B cell (primary cell): ENCODE measurements around the gene TBC1D22A. TPM values are rescaled to one million over a fixed set of nuclear protein-coding genes. Genes with fewer than 3 reads are reported as not detected.

Source experiments
- ATAC-seq: fragments of 200-7000 bp; cut with Tn5 transposase; one replicate; pipeline ENCODE4 v1.10.0; 2021; ENCODE audit warnings: low read depth, mild to moderate bottlenecking, moderate number of reproducible peaks, moderate library complexity
- CTCF ChIA-PET: fragments of 350-600 bp; sonication (Branson Sonifier 250); formaldehyde crosslinking; loops from one replicate; lab custom pipeline; 2021; ENCODE audit warnings: antibody characterized with exemption, inconsistent platforms; lab: Charles Lee
- POLR2A ChIA-PET: fragments of 350-600 bp; sonication (Branson Sonifier 250); formaldehyde crosslinking; loops from one replicate; lab custom pipeline; 2021; ENCODE audit warnings: antibody characterized with exemption; lab: Charles Lee
- DNase-seq: peaks from one replicate; pipeline ENCODE4 v3.0.0; 2013
- H2AFZ ChIP-seq: 2 replicates; pipeline ENCODE4 v1.6.1; 2012; ENCODE audit warnings: mild to moderate bottlenecking, low read depth, low read length; ENCODE audit not compliant: insufficient read depth, poor library complexity, severe bottlenecking
- H3K27ac ChIP-seq, 2 donors: 1 replicate in 1 of 2; 2 replicates in 1 of 2; pipeline ENCODE4 v1.5.1; 2012 to 2013; ENCODE audit warnings: low read length in 2 of 2, mild to moderate bottlenecking in 2 of 2, moderate library complexity in 1 of 2
- H3K27me3 ChIP-seq, 4 experiments: fragments of 200-600 bp in 1 of 4; sonication (generic) in 1 of 4; replicated peaks in 1 of 4; 1 replicate in 2 of 4; 2 replicates in 2 of 4; pipeline versions ENCODE4 v1.6.1 to v1.7.0; 2013 to 2016; ENCODE audit warnings: low read length in 3 of 4, mild to moderate bottlenecking in 2 of 4, mixed read lengths in 1 of 4, moderate library complexity in 1 of 4; ENCODE audit not compliant: insufficient read depth in 4 of 4, control insufficient read depth in 3 of 4; ENCODE audit errors: control extremely low read depth in 1 of 4
- H3K36me3 ChIP-seq, 2 experiments: replicated peaks in 1 of 2; 1 replicate in 1 of 2; 2 replicates in 1 of 2; pipeline versions ENCODE4 v1.6.1 to v1.7.1; 2013; ENCODE audit warnings: low read length in 1 of 2; ENCODE audit not compliant: insufficient read depth in 2 of 2, control insufficient read depth in 1 of 2; ENCODE audit errors: control extremely low read depth in 1 of 2, extremely low read depth in 1 of 2
- H3K4me1 ChIP-seq, 2 donors: fragments of 200-600 bp in 1 of 2; sonication (generic) in 1 of 2; 1 replicate in 1 of 2; 2 replicates in 1 of 2; pipeline versions ENCODE4 v1.5.1 to v1.6.1; 2013 to 2017; ENCODE audit warnings: low read length in 2 of 2; ENCODE audit not compliant: control insufficient read depth in 2 of 2, insufficient read depth in 2 of 2
- H3K4me2 ChIP-seq: replicated peaks from 2 replicates; pipeline ENCODE3; 2012; ENCODE audit warnings: mild to moderate bottlenecking, low read depth, low read length; ENCODE audit not compliant: poor library complexity, severe bottlenecking
- H3K4me3 ChIP-seq, 5 experiments: fragments of 200-600 bp in 1 of 5; sonication (generic) in 1 of 5; 1 replicate in 3 of 5; 2 replicates in 2 of 5; pipeline versions ENCODE4 v1.5.1 to v1.7.0; 2011 to 2016; ENCODE audit warnings: low read length in 4 of 5, mild to moderate bottlenecking in 4 of 5, low read depth in 2 of 5, control low read depth in 1 of 5, moderate library complexity in 1 of 5; ENCODE audit not compliant: insufficient read depth in 1 of 5; ENCODE audit errors: control extremely low read depth in 1 of 5, extremely low read depth in 1 of 5
- H3K79me2 ChIP-seq: fragments of 200-600 bp; sonication (generic); one replicate; pipeline ENCODE4 v1.6.0; 2016; ENCODE audit warnings: low read length; ENCODE audit not compliant: control insufficient read depth, insufficient read depth
- H3K9ac ChIP-seq: fragments of 200-600 bp; sonication (generic); 2 replicates; pipeline ENCODE4 v1.6.1; 2017; ENCODE audit warnings: mild to moderate bottlenecking, low read length, moderate library complexity
- H3K9me3 ChIP-seq, 3 donors: one replicate each; pipeline versions ENCODE4 v1.6.1 to v1.7.1; 2013; ENCODE audit warnings: low read length in 2 of 3; ENCODE audit not compliant: control insufficient read depth in 2 of 3, insufficient read depth in 1 of 3; ENCODE audit errors: control extremely low read depth in 1 of 3
- H4K20me1 ChIP-seq: 2 replicates; pipeline ENCODE4 v1.6.0; 2012; ENCODE audit warnings: mild to moderate bottlenecking, low read length; ENCODE audit not compliant: insufficient read depth, control insufficient read depth, poor library complexity, severe bottlenecking
- H3K27ac Mint-ChIP-seq: one replicate; pipeline ENCODE4 v1.8.0; 2021; ENCODE audit warnings: mixed read lengths
- H3K27me3 Mint-ChIP-seq: one replicate; pipeline ENCODE4 v1.8.0; 2021; ENCODE audit warnings: mixed read lengths
- H3K4me1 Mint-ChIP-seq: one replicate; pipeline ENCODE4 v1.8.0; 2021; ENCODE audit warnings: mixed read lengths
- H3K4me3 Mint-ChIP-seq: one replicate; pipeline ENCODE4 v1.8.0; 2021; ENCODE audit warnings: mixed read lengths
- H3K9me3 Mint-ChIP-seq: one replicate; pipeline ENCODE4 v1.8.0; 2022; ENCODE audit warnings: mixed read lengths; ENCODE audit not compliant: insufficient read depth
- CTCF ChIP-seq: fragments of 200-600 bp; IDR thresholded peaks from one replicate; pipeline ENCODE4 v1.8.0; 2022; ENCODE audit warnings: antibody characterized with exemption, mild to moderate bottlenecking
- EZH2 ChIP-seq: IDR thresholded peaks from 2 replicates; pipeline ENCODE4 v1.6.1; 2012; ENCODE audit warnings: borderline replicate concordance, low read depth, mild to moderate bottlenecking, moderate library complexity, low read length; ENCODE audit not compliant: insufficient read depth, poor library complexity, severe bottlenecking
- WGBS: methylation state at CpG from one replicate; pipeline ENCODE4 v1.1.5; 2013; ENCODE audit warnings: missing lambda C conversion rate; ENCODE audit not compliant: insufficient coverage; 5-methylcytosine and 5-hydroxymethylcytosine counted together
- intact Hi-C: fragments of 100-400 bp; cut with micrococcal nuclease; formaldehyde crosslinking; loops from one replicate; pipeline ENCODE4 v1.10.0; 2022
- polyA plus RNA-seq: library from polyadenylated mRNA; depleted of rRNA; stranded (reverse); fragments of >200 nt; gene quantifications from 2 replicates; pipeline ENCODE4 v1.2.3, GENCODE V29; 2012
- total RNA-seq, 2 donors: library from RNA; stranded (reverse); fragments of 120-200 nt in 1 of 2; gene quantifications; 1 replicate in 1 of 2; 2 replicates in 1 of 2; pipeline versions ENCODE4 v1.2.3 to v1.2.4, GENCODE V29; 2013 to 2022

Gene TBC1D22A
- total and polyA plus RNA-seq, 2 donors (not counting 1 experiment from before 2014, with no cell fraction given): 73.8 to 128 TPM

GRCh38 chr22:47073075-47073474, 310.6 kb downstream of the TBC1D22A start:
- H3K4me1 Mint-ChIP-seq: peaks cover 4% of the 10 kb centered on the region
- H3K27me3 Mint-ChIP-seq: no peaks in the 10 kb centered on the region
- intact Hi-C loops: no loop called here
- ChIA-PET CTCF (interaction anchor here (1.3 kb wide), 1 partner anchor 15 kb away, joined by 3 read pairs; no protein-coding TSS in a partner anchor), POLR2A (no interaction called here)
- Histone ChIP-seq H3K4me2 (no peak overlapping the region), H3K27me3 (no peaks in the 10 kb centered on the region), H3K4me3 (no peak overlapping the region), H3K36me3 (peaks cover 0 to 18% of the 10 kb centered on the region in 2 experiments), H3K9me3 (peaks cover 0 to 30% (median 15%) of the 10 kb centered on the region in 3 donors), H3K79me2 (peaks cover 74% of the 10 kb centered on the region), H4K20me1 (peaks cover 81% of the 10 kb centered on the region), H2AFZ (no peak overlapping the region), H3K4me1 (no peaks in the 10 kb centered on the region), H3K27ac (no peak overlapping the region), H3K9ac (no peak overlapping the region)
- ATAC-seq (no peak), DNase-seq (no peak)
- no peak overlapping the region for H3K27ac Mint-ChIP-seq
- no peak overlapping the region for H3K4me3 Mint-ChIP-seq
- peaks cover 17% of the 10 kb centered on the region for H3K9me3 Mint-ChIP-seq
- WGBS: 98% methylated on average over 6 of the region's 7 CpGs
- no peak for TF ChIP-seq EZH2
- no peak for TF ChIP-seq CTCF

- intact Hi-C loops: no loop called here
Measured at GRCh38 chr22:47074105-47074504, 311.7 kb downstream of the TBC1D22A start.

More at GRCh38 chr22:47074105-47074504, 311.7 kb downstream of the TBC1D22A start:
- peaks cover 4% of the 10 kb centered on the region for H3K4me1 Mint-ChIP-seq
- H4K20me1 ChIP-seq: peaks cover 81% of the 10 kb centered on the region
- H3K27me3 Mint-ChIP-seq: no peaks in the 10 kb centered on the region
- H3K4me1 ChIP-seq: no peaks in the 10 kb centered on the region
- H3K4me3 ChIP-seq: no peak overlapping the region
- ChIA-PET CTCF (interaction anchor here (1.3 kb wide), 1 partner anchor 16 kb away, joined by 3 read pairs; no protein-coding TSS in a partner anchor), POLR2A (no interaction called here)
- H2AFZ ChIP-seq: no peak overlapping the region
- DNase-seq (no peak), ATAC-seq (no peak)
- H3K27me3 ChIP-seq: no peaks in the 10 kb centered on the region
- H3K9me3 ChIP-seq: peaks cover 0 to 40% (median 15%) of the 10 kb centered on the region in 3 donors
- TF ChIP-seq CTCF (no peak), EZH2 (no peak)
- H3K27ac ChIP-seq: no peak overlapping the region
- H3K79me2 ChIP-seq: peaks cover 74% of the 10 kb centered on the region
- H3K4me2 ChIP-seq: no peak overlapping the region
- peaks cover 17% of the 10 kb centered on the region for H3K9me3 Mint-ChIP-seq
- no peak overlapping the region for H3K4me3 Mint-ChIP-seq
- no peak overlapping the region for H3K9ac ChIP-seq
- H3K27ac Mint-ChIP-seq: no peak overlapping the region
- peaks cover 0 to 25% of the 10 kb centered on the region in 2 experiments for H3K36me3 ChIP-seq
- 92% methylated on average over 6 of the region's 7 CpGs for whole genome bisulfite sequencing
